Loucy (cell line): Measurements from ENCODE around the gene PPP6C.

ENCODE experiments used
- H2AFZ ChIP-seq: fragments of 200-600 bp; sonication (generic); 2 replicates; pipeline ENCODE4 v1.6.0; 2016; ENCODE audit warnings: antibody characterized with exemption, mild to moderate bottlenecking, low read length, moderate library complexity
- H3F3A ChIP-seq: fragments of 200-600 bp; 2 replicates; pipeline ENCODE4 v1.6.0; 2016; ENCODE audit warnings: antibody characterized with exemption, low read depth, mild to moderate bottlenecking
- H3K27me3 ChIP-seq: fragments of 200-600 bp; sonication (generic); 2 replicates; pipeline ENCODE4 v1.6.1; 2014; ENCODE audit warnings: low read length, mild to moderate bottlenecking; ENCODE audit not compliant: insufficient read depth, poor library complexity, severe bottlenecking
- H3K36me3 ChIP-seq: fragments of 200-600 bp; sonication (generic); 2 replicates; pipeline ENCODE4 v1.6.1; 2016; ENCODE audit warnings: low read length; ENCODE audit not compliant: insufficient read depth
- H3K4me1 ChIP-seq: fragments of 200-600 bp; sonication (generic); 2 replicates; pipeline ENCODE4 v1.5.1; 2014; ENCODE audit warnings: low read length, mild to moderate bottlenecking; ENCODE audit not compliant: insufficient read depth, poor library complexity, severe bottlenecking
- H3K4me2 ChIP-seq: fragments of 200-600 bp; sonication (generic); 2 replicates; pipeline ENCODE4 v1.6.0; 2014; ENCODE audit warnings: antibody characterized with exemption, low read length, low read depth, mild to moderate bottlenecking; ENCODE audit not compliant: poor library complexity, severe bottlenecking
- H3K4me3 ChIP-seq: fragments of 200-600 bp; sonication (generic); 2 replicates; pipeline ENCODE4 v1.5.1; 2014; ENCODE audit warnings: low read length, mild to moderate bottlenecking, mixed read lengths; ENCODE audit not compliant: poor library complexity, severe bottlenecking
- H3K79me2 ChIP-seq: fragments of 200-600 bp; sonication (generic); 2 replicates; pipeline ENCODE4 v1.6.1; 2014; ENCODE audit warnings: low read length; ENCODE audit not compliant: insufficient read depth
- H3K9ac ChIP-seq: fragments of 200-600 bp; sonication (generic); 2 replicates; pipeline ENCODE4 v1.6.0; 2014; ENCODE audit warnings: mild to moderate bottlenecking, low read depth, low read length, moderate library complexity; ENCODE audit not compliant: poor library complexity, severe bottlenecking
- H3K9me2 ChIP-seq: fragments of 200-600 bp; sonication (generic); replicated peaks from 2 replicates; pipeline ENCODE4 v1.6.1; 2016; ENCODE audit warnings: low read depth, low read length, mixed read lengths
- H3K9me3 ChIP-seq: fragments of 200-600 bp; sonication (generic); 2 replicates; pipeline ENCODE4 v1.6.1; 2014; ENCODE audit warnings: mild to moderate bottlenecking, antibody characterized with exemption, low read length, low read depth; ENCODE audit not compliant: insufficient read depth
- H4K20me1 ChIP-seq: fragments of 200-600 bp; sonication (generic); 2 replicates; pipeline ENCODE4 v1.6.0; 2014; ENCODE audit warnings: antibody characterized with exemption, low read length, mild to moderate bottlenecking; ENCODE audit not compliant: insufficient read depth, poor library complexity, severe bottlenecking
- EZH2phosphoT487 ChIP-seq: fragments of 200-600 bp; IDR thresholded peaks from 2 replicates; pipeline ENCODE4 v1.6.1; 2018; ENCODE audit warnings: antibody characterized with exemption, mild to moderate bottlenecking, moderate library complexity, borderline replicate concordance
- TF ChIP-seq, protein P1 (sequence below): fragments of 200-600 bp; sonication (generic); conservative IDR thresholded peaks from 2 replicates; pipeline ENCODE4 v1.5.1; 2014; ENCODE audit warnings: mild to moderate bottlenecking, antibody characterized with exemption, low read length

Gene PPP6C

DNA sequence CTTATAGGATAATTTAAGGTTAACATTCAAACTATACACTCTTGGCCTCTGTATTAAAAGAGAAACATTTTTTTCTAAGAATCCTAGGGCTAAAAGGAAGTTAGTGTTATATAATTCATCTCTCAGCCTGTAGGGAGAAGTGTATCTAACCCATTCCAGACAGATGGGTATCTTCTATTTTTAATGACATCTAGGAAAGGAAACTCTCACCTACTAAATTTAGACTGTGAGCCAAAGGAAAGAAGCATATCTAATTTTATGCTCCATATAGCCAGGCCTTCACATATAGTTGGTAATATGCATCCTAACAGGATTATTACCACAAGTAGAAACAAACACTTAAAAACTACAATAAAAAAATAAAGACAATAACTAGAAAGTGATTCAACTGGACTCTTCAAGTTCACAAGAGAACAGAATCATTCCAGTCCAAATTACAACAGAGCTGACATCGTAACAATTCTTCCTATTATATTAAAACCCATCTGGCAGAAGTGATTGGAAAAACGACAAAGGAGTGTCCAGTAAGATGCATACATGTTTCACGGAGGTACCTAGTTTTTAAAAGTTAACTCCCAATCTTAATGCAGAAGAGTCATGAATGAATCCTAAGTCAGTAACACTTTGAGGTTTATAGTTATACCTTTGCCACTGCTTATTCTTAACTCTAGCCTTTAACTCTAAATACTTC lies 85.7 kb downstream of the PPP6C start:
- Histone ChIP-seq H3F3A (no peaks in the 10 kb centered on the region; the same call in 1 of the 2 replicates), H4K20me1 (peaks cover 53% of the 10 kb centered on the region), H3K9me3 (no peaks in the 10 kb centered on the region), H3K4me3 (no peak overlapping the region), H3K27me3 (no peaks in the 10 kb centered on the region), H3K4me2 (no peak overlapping the region), H3K9ac (no peak overlapping the region), H3K4me1 (peaks cover 24% of the 10 kb centered on the region), H2AFZ (no peak overlapping the region), H3K36me3 (peaks cover 10% of the 10 kb centered on the region), H3K79me2 (peaks cover 79% of the 10 kb centered on the region), H3K9me2 (no peaks in the 10 kb centered on the region)
- TF ChIP-seq EZH2phosphoT487 = no peak
- TF ChIP-seq, protein P1, sequence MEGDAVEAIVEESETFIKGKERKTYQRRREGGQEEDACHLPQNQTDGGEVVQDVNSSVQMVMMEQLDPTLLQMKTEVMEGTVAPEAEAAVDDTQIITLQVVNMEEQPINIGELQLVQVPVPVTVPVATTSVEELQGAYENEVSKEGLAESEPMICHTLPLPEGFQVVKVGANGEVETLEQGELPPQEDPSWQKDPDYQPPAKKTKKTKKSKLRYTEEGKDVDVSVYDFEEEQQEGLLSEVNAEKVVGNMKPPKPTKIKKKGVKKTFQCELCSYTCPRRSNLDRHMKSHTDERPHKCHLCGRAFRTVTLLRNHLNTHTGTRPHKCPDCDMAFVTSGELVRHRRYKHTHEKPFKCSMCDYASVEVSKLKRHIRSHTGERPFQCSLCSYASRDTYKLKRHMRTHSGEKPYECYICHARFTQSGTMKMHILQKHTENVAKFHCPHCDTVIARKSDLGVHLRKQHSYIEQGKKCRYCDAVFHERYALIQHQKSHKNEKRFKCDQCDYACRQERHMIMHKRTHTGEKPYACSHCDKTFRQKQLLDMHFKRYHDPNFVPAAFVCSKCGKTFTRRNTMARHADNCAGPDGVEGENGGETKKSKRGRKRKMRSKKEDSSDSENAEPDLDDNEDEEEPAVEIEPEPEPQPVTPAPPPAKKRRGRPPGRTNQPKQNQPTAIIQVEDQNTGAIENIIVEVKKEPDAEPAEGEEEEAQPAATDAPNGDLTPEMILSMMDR = no peak

GRCh38 chr9:125103021-125103420 lies 86.6 kb downstream of the PPP6C start:
- Histone ChIP-seq H3K79me2 (peaks cover 88% of the 10 kb centered on the region), H3K4me3 (no peak overlapping the region), H3K4me2 (no peak overlapping the region), H3K9ac (no peak overlapping the region), H3K9me2 (no peaks in the 10 kb centered on the region), H3K36me3 (peaks cover 16% of the 10 kb centered on the region), H2AFZ (no peak overlapping the region), H3K9me3 (no peaks in the 10 kb centered on the region; the same call in 1 of the 2 replicates), H3K4me1 (peaks cover 24% of the 10 kb centered on the region), H3K27me3 (no peaks in the 10 kb centered on the region), H4K20me1 (peaks cover 53% of the 10 kb centered on the region), H3F3A (no peaks in the 10 kb centered on the region; the same call in 1 of the 2 replicates)
- TF ChIP-seq, protein P1 = no peak
- TF ChIP-seq EZH2phosphoT487 = no peak

- no peak overlapping the region for H2AFZ ChIP-seq
- H3K27me3 ChIP-seq = no peaks in the 10 kb centered on the region
- TF ChIP-seq, protein P1 = no peak
- TF ChIP-seq EZH2phosphoT487 = no peak
- H3K9me3 ChIP-seq = peaks cover 9% of the 10 kb centered on the region
- peaks cover 84% of the 10 kb centered on the region for H3K79me2 ChIP-seq
- H3K36me3 ChIP-seq = peaks cover 24% of the 10 kb centered on the region
- H3K4me3 ChIP-seq = no peak overlapping the region
- no peak overlapping the region for H3K9ac ChIP-seq
- H3K9me2 ChIP-seq = no peaks in the 10 kb centered on the region
- H3K4me2 ChIP-seq = no peak overlapping the region
- H3F3A ChIP-seq = 0 out of 2 replicates have a peak, but pooled peaks cover 5% of the 10 kb centered on the region
- peaks cover 45% of the 10 kb centered on the region for H4K20me1 ChIP-seq
- H3K4me1 ChIP-seq = peaks cover 24% of the 10 kb centered on the region
Observed at GRCh38 chr9:125100822-125101221, 88.8 kb downstream of the PPP6C start.
